A204.1 (cell line): ENCODE measurements around the gene LMO7.
A peak's percentile ranks its signal among the peaks of the same experiment; 100 is the strongest.
"Not testable (repeated sequence)": the region's sequence is repeated elsewhere in the genome, so short reads cannot be mapped to it uniquely, and the experiment has no call there.

Experiments
- FAIRE-seq: peaks from 2 replicates; lab custom pipeline; 2012; peaks lifted over from hg19 to GRCh38; lab: Jason Lieb, UNC

The LMO7 gene

DNA sequence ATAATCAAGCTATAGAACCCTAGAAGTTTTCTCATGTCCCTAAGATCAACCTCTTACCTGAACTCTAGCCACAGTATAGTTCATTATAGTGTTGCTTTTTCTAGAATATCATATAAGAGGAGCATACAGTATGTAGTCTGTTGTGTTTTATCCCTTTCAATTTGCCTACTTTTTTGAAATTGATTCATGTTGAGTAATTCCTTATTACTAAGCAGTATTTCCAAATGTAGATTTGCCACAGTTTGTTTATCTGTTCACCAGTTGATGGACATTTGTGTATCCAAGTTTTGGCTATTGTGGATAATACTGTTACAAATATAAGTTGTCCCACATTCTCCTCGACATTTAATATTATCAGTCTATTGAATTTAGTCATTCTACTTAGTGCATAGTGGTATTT, 138.0 kb downstream of the LMO7 start:
- FAIRE-seq, result no peak

DNA sequence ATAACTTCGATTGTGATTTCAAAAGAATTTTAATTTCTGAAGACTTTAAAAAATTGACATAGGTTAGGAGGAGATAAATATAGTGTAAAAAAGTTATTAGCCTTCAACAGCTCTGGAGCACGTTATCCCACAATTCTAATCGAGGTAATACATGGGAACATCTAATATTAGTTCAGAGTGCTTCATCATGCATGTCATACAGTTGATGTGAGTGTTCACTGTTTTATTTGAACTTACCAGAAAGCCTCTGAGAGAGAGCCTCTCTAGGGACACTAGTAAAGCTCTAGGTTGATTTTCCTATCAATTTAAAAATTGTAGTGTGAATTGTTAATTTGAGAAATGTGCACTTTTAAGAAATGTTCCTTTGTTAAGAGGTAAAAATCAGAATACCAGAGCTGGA, 140.4 kb downstream of the LMO7 start:
- no peak for FAIRE-seq

DNA sequence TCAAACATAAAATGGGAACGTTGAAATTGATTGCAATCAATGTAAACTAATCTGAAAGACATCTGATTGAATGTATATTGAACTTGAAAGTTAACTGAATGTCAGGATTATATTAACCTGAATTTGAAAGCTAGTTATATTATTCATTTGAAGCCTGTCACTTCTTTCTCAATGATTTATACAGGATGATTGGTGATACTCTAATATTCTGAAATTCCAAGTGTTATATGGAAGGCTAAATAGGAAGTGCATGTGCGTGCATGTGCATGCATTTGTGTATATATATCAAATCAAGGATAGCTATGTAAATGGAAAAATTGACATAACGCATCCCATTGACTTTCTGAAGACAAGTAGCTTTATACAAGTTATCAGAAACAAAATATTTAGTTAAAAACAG, 143.3 kb downstream of the LMO7 start:
- no peak for FAIRE-seq

DNA sequence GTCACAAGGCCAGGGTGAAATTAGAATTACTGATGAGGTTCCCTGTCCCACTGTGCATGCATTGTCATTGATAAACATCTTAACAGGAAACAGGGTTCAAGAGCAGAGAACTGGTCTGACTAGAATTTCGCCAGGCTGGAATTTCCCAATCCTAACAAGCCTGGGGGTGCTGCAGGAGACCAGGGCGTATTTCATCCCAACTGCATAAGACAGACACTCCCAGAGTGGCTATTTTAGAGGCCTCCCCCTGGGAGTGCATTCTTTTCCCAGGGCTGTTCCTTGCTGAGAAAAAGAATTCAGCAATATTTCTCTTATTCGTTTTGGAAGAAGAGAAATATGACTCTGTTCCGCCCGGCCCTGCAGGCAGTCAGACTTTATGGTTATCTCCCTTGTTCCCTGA, 144.0 kb downstream of the LMO7 start:
- not testable (repeated sequence) for FAIRE-seq

DNA sequence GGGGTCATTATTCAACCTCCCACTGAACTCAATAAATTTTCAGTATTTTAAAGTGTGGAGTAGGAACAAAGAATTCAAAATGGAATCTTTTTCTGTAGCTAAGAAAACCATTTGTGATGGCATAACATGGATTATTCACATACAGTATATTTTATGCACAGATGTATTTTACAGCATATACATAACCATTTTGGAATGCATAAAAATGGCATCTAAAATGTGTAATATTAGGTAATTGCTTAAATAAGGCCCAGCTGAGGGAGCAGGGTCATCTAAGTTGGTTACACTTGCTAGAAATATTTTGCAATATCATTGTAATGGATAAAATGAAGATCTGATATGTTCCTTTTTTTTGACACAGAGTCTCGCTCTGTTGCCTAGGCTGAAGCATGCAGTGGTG, 146.9 kb downstream of the LMO7 start:
- FAIRE-seq, result no peak

DNA sequence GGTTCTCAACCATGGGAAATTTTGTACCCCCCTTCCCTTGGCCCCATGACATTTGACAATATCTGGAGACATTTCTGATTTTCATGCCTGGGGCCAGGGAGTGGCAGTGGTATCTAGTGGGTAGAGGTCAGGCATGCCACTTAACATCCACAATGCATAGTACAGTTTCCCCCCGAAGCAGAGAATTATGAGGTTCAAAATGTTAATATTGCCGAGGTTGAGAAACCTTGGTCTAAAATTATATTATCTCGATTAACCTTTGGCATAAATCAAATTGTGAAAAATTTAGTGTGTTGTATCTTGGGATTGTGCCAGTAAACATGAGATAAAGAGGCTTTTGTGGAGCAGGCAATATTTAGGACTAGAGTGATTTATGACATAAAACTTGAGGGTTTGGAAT, 147.9 kb downstream of the LMO7 start:
- no peak for FAIRE-seq

DNA sequence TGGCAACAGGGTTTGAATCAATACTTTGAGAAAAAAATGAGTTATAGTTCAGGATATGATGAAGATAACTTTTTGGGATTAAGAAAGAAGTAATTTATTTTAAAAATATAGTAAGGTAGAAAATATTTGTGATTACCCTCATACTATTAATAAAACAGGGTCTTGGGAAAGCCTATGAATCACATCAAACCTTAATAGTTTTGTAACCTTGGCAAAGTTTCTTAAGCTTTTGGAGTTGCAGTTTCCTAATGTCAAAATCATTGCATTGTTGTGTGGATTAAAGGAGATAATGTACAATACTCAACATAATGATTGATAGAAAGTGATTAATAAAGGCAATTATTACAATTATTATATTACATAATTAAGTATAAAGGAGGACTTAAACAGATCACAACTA, 149.0 kb downstream of the LMO7 start:
- peak; percentile 3 for FAIRE-seq

DNA sequence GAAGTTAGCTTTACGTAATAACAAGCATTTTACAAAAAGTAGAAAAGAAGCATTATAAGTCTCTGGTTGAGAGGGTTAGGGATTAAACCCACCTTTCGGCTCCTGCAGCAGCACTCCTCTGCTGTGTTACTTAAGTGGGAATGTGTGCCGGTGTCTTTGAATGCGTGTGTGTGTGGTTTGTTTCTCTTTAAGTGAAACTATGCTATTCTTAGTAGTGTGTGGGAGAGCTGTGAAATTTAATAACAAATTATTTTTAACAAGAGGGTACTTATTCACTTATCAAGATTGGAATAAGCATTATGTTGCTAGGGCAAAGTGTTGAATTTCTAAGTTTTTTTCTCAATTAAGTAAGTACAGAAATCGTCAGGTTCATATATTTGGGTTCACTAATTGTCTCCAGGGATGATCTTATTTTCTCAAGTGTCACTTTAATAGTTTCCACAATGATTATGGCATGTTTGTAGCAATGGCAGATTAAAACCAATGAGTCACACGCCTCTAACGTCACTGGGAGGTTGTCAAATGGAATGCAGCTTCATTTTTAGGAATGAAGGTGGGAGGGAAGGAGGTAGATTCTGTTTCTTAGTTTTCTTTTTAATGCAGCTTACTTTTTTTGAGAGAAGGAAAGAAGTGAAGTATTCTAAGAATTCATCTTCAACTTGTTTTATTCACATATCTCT, 151.3 kb downstream of the LMO7 start:
- FAIRE-seq, result no peak

DNA sequence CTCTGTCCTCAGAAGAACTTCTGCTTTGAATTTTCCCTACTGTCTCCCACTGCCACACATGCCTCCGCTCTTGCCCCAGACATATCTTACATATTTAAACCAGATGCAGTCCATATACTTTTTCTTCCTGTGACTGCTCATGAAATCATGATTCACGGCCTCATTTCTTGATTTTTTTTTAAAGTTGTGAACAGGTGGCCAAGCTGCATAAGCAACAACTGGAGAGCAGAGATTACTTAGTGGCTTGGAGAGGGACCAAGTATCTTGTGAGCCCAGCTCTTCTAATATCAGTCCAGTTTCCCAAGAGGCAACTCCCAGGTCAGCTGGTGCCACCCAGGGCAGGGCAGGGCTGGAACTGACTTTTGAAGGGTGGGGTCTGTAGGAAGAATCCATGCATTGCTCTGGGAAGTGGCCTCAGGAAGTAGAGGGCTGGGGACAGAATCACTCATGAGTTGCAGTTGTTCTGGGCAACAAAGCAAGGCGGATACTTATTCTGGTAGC, 152.4 kb downstream of the LMO7 start:
- FAIRE-seq, result no peak

DNA sequence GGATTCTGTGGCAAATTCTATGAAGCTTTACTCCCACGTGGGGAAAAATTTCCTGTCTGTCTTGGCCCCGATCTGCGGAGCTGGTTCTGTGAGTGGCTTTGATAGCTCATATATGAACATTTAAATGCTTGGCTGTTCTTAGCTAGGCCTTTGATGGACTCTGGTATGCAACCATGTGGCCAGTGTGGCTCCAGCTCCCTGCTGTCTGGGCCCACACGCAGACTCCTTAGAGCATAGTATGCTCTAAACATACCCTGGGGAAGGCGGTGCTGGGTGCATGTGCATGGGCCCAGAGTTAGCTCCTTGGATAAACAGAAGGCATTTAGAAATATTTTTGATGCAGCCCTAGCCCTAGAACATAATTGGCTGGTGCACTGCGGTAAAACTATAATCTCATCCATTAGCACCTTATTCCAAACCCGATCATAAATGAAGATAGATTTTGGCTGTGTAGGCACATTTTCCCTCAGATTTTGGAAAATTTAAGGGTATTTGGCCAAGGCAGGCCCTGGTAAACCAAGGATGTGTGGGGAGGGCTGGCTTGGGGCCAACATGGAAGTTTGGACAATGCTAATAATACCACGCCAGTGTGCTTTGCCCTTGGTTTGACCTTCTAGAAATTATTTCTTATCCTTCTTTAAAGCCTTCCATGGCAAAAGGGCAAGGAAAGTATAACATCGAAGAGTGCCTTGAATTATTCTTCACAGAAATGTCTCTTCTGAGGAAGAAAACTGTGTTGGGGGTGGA, 153.5 kb downstream of the LMO7 start:
- FAIRE-seq, result no peak

DNA sequence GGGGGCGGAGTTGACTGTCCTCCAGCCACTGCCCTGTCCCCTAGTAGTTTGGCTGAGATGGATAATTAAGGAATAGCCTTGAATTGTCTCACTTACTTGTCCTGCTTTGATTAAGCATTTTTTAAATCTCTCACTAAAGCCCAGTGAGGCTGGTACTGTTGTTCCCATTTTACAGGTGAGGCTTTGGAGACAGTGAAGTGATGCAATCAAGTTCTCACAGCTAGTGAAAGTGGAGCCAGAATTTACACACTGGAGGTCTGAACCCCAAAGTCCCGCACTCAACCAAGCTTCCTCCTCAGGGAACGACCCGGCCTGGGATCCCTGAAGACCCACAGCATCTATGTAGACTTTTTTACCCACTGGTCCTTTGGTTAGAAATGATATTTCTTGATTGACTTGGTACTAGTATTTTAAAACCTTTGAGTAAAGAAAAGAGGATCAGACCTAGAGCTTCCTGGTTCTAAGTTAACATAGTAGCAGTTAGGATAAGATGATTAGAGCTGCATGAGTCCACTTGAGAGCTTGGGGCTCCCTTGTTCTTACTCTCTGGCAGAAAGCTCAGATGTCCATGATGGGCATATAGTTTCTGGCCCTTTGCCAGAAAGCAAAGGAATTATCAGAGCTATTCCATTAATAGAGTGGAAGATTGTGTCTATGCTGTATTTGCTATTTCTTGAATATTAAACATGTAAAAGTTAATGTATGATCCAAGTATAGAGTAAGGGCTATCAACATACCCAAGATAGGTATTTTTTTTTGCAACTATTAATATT, 154.3 kb downstream of the LMO7 start:
- FAIRE-seq, result no peak

DNA sequence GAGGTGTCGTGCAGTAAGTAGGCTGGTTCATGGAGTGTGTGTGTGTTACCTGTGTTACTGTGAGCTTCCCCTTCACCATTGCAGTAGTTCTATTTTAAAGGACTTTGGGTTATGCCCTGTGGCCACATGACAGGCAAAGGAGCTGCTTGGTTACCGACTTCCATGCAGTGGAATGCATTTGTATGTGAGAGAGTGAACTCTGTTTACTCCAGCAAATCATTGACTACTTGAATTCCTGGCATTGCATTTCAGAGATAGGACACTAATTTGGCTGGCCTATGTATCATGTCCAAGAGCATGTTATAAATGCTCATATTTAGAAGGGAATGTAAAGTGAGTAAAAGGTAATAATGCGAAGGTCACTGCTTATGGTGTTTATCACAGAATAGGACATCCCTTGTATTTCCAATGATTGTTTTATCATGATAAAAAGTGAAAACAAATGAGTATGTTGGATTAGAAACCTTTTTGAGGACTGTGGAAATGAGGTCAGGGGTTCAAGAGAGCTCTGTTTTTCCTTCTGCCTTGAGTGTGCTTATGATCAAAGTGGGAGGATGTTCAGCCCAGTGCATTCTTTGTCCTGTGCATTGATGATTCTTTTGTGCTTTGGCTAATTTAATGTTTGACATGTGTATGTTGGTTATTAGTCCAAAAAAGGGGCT, 156.5 kb downstream of the LMO7 start:
- no peak for FAIRE-seq

DNA sequence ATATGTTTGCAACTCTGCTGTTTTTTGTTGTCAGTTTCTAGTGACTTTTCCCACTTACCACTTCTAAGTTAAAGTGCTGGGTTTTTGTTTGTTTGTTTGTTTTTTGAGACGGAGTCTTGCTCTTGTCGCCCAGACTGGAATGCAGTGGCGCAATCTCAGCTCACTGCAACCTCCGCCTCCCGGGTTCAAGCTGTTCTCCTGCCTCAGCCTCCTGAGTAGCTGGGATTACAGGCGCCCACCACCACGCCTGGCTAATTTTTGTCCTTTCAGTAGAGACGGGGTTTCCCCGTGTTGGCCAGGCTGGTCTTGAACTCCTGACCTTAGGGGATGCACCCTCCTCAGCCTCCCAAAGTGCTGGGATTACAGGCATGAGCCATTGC, 157.0 kb downstream of the LMO7 start:
- FAIRE-seq, result not testable (repeated sequence)

DNA sequence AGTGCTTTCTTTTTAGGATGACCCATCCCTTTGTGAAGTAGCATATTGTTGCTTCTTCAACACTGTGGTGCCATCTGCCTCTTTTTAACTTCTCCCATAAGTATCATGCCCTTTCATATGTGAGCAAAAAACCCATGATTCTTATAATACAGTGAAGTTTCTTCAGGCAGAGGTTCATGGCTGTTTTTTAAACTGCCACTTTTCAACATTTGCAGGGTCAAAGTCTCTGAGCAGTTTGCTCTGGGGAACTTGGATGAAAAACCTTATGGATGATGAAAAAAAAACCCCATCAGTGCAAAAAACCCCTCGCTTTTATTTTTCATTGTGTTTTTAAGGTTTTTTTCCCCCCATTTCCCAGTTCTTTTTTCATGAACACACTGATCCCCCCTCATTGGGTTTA, 158.5 kb downstream of the LMO7 start:
- no peak for FAIRE-seq

DNA sequence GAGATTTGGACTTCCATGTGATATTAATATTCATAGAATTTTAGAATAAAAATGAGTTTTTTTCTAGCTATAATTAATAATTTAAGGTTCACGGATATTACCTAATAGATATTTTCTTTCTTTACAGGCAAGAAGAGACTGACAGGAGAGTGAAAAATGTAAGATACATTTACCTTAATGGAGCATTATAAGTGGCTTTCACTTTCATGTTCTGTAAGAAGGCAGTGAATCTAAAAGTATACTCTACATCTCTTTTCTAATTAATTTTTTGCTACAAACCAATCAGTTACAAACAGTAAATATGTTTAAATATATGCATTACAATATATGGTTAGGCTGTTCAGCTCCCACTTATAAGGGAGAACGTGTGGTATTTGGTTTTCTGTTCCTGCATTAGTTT, 159.1 kb downstream of the LMO7 start:
- FAIRE-seq, result no peak

DNA sequence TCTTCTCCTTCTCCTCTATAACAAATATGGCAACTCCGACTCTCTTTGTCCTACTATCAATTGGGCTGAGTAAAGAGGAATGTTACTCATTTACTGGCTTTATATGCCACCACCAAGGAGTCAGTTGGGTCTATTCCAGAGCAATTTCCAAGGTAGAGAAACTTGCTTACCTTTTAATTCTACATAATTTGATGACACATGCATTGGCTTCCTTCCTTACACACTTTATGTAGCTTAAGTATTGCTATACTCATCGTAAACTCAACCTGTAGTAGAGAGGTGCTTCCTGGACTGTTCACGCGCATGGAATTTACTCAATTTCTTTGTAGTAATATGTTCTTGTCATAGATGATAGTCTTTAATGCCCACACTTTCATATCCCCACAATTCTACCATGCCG, 160.7 kb downstream of the LMO7 start:
- no peak for FAIRE-seq

DNA sequence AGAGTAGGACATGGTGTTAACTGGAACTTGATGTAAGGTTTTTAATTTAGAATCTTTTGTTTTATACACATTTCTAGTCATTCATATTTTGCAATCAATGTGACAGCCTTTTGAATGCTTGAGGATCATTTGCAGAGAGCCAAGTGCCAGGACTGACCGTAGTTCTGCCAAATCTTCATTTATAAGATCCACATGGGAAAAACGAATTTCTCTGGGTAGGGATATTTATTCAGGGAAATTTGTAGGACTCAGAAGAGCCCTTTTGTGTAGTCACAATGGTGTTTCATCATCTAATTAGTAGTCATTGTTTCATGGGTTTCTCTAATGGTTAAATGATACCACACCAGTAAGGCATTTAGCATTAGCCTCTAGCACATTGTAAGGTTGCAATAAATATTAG, 161.1 kb downstream of the LMO7 start:
- FAIRE-seq, result no peak

DNA sequence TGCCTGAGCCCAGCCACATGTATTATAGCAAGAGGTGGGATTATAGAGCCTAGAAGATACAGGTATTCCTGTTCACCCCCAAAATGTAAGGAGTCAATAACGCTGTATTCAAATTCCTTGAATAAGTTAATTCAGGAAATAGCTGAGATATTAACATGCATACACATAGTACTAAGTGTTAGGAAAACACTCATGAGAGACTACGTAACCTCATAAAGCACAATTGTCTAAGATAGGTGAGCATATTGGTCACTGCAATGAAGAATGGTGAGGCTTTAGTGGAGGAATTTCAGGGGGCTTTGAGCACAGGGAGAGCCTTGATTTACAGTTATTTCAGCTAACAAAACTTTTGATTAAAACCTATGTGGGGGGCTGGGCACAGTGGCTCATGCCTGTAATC, 161.6 kb downstream of the LMO7 start:
- FAIRE-seq, result no peak

DNA sequence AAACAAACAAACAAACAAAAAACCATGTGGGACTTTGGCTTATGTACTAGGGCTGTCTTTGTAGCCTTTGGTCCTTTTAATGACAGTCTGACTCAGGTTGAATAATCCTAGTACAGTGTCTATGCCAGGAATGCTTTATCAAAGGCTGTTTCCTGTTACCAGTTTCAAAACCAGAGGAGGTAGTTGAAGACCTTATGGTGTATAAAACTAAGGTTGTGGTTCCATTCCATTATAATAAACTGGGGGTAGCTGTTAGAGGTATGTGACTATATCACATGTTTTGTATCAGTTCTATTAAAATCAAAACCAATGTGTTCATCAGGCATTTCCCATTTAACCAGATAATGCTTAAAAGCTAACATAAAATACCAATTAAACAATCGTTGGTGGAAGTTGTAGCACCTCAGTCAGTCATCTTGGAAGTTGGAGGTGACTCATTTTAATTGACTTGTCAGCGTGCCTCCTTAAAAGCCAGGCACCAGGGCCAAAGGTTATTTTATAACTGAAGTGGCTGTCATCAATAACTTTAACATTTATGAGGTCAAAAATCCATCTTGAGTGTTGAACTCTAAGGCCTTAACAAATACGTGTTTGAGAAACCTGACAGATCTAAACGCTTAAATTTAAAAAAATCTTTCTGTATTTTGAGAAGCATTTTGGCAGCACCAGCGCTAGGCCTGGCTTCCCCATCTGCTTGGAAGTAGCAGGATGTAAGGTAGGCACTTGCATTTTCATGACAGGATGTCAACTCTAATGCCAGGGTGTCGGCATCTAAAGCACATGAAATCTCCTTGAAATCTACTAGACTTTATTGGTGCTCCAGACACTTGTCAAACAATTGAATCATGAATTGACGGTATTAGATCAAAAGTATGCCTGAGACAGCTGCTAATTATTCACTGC, 162.5 kb downstream of the LMO7 start:
- FAIRE-seq, result no peak

DNA sequence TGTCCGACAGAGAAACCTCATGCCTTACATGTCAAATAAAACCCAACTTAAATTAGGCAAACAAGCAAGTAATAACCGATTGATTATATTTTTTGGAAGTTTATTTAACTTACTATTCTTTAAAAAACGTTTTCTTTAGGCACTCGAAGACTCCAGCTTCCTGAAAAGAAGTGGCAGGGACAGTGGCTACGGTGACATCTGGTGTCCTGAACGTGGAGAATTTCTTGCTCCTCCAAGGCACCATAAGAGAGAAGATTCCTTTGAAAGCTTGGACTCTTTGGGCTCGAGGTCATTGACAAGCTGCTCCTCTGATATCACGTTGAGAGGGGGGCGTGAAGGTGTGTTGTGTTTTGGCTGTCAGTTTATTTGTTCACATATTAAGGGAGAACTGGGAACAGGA, 164.4 kb downstream of the LMO7 start:
- FAIRE-seq, result no peak

DNA sequence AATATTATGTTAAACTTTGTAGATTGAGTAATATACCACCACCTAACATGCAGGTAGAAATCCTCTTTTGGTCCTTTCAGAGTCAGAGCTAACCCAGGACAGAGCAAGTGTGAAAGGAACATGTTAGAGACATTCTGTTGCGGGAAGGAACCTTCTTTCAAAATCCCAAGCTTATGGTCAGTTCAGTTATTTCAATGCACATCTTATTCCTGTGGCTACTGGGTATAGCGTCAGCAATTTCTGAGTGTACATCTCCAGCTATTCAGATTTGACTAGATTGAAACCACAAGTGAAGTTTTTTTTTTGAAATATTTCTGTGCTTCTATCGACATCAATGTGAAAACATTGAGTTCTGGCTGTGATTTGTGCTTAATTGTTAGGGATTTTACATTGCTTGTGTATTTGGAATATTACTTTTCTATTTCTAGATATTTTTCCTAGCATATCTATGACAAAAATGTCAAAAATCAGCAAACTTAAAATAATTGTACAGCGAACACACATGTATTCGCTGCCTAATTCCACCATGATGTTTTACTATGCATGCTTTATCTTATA, 165.3 kb downstream of the LMO7 start:
- FAIRE-seq, result no peak
